H1 (cell line): ENCODE data around the gene ACSF3. TPM values are rescaled to one million over a fixed set of nuclear protein-coding genes. Genes with fewer than 3 reads are reported as not detected.

Experiments used
- CTCF ChIA-PET: fragments of 300-600 bp; sonication (Branson Sonifier 250); formaldehyde crosslinking; loops from one replicate; lab custom pipeline; 2021; ENCODE audit not compliant: partially characterized antibody; lab: Charles Lee
- POLR2A ChIA-PET: fragments of 300-600 bp; sonication (Branson Sonifier 250); formaldehyde crosslinking; loops from one replicate; lab custom pipeline; 2021; ENCODE audit warnings: inconsistent platforms; ENCODE audit not compliant: partially characterized antibody; lab: Charles Lee
- DNase-seq, 2 experiments: peaks; one replicate each; pipeline versions ENCODE4 v3.0.0 to v3.0.0-alpha.2; 2010 to 2022; ENCODE audit warnings: low spot score in 2 of 2, low read depth in 1 of 2, mixed read lengths in 1 of 2
- FAIRE-seq: peaks from 2 replicates; lab custom pipeline; 2011; peaks lifted over from hg19 to GRCh38; lab: Jason Lieb, UNC
- H2AFZ ChIP-seq: 2 replicates; pipeline ENCODE4 v1.8.1; 2012; ENCODE audit warnings: low read length, inconsistent platforms
- H2AK5ac ChIP-seq: 2 replicates; pipeline ENCODE4 v1.6.1; 2013; ENCODE audit warnings: low read depth, low read length
- H2BK120ac ChIP-seq: replicated peaks from 2 replicates; pipeline ENCODE3; 2013; ENCODE audit warnings: low read depth, low read length, inconsistent platforms
- H2BK12ac ChIP-seq: 2 replicates; pipeline ENCODE4 v1.6.1; 2013; ENCODE audit warnings: low read depth, low read length
- H2BK15ac ChIP-seq: 2 replicates; pipeline ENCODE4 v1.6.1; 2013; ENCODE audit warnings: low read length
- H2BK20ac ChIP-seq: 2 replicates; pipeline ENCODE4 v1.6.1; 2013; ENCODE audit warnings: low read length
- H2BK5ac ChIP-seq: 2 replicates; pipeline ENCODE4 v1.6.1; 2013; ENCODE audit warnings: low read depth, low read length
- H3K14ac ChIP-seq: 2 replicates; pipeline ENCODE4 v1.6.1; 2013; ENCODE audit warnings: inconsistent platforms; ENCODE audit not compliant: insufficient read length
- H3K18ac ChIP-seq: 2 replicates; pipeline ENCODE4 v1.6.1; 2013; ENCODE audit warnings: low read length; ENCODE audit errors: extremely low read depth
- H3K23ac ChIP-seq: 2 replicates; pipeline ENCODE4 v1.6.1; 2013; ENCODE audit warnings: inconsistent platforms; ENCODE audit not compliant: insufficient read length
- H3K23me2 ChIP-seq: 2 replicates; pipeline ENCODE4 v1.6.1; 2013; ENCODE audit warnings: low read depth, low read length
- H3K27ac ChIP-seq: 2 replicates; pipeline ENCODE4 v1.6.1; 2011; ENCODE audit warnings: low read depth, low read length, inconsistent platforms
- H3K27me3 ChIP-seq, 4 experiments: replicated peaks in 1 of 4; 1 replicate in 1 of 4; 2 replicates in 3 of 4; pipeline versions ENCODE4 v1.6.1 to v1.8.1; 2011 to 2013; ENCODE audit warnings: low read length in 3 of 4, mild to moderate bottlenecking in 3 of 4, inconsistent platforms in 2 of 4, mixed read lengths in 2 of 4, moderate library complexity in 1 of 4; ENCODE audit not compliant: control insufficient read depth in 3 of 4, insufficient read depth in 3 of 4; ENCODE audit errors: extremely low read depth in 1 of 4
- H3K36me3 ChIP-seq, 4 experiments: 2 replicates each; pipeline versions ENCODE4 v1.6.1 to v1.8.1; 2011 to 2013; ENCODE audit warnings: mild to moderate bottlenecking in 4 of 4, low read length in 3 of 4, moderate library complexity in 2 of 4, control low read depth in 1 of 4, inconsistent platforms in 1 of 4; ENCODE audit not compliant: insufficient read depth in 4 of 4, control insufficient read depth in 2 of 4
- H3K4ac ChIP-seq: replicated peaks from 2 replicates; pipeline ENCODE3; 2013; ENCODE audit warnings: low read length, low read depth, mixed read lengths, inconsistent platforms; ENCODE audit not compliant: insufficient read length
- H3K4me1 ChIP-seq, 4 experiments: replicated peaks in 1 of 4; 1 replicate in 1 of 4; 2 replicates in 3 of 4; pipeline versions ENCODE4 v1.6.1 to v1.8.1; 2011 to 2013; ENCODE audit warnings: low read length in 3 of 4, inconsistent platforms in 2 of 4, mixed read lengths in 1 of 4; ENCODE audit not compliant: insufficient read depth in 4 of 4, control insufficient read depth in 3 of 4
- H3K4me2 ChIP-seq, 2 experiments: 2 replicates each; pipeline versions ENCODE4 v1.6.1 to v1.8.1; 2011 to 2013; ENCODE audit warnings: low read depth in 2 of 2, low read length in 2 of 2, control low read depth in 1 of 2, inconsistent platforms in 1 of 2, mild to moderate bottlenecking in 1 of 2; ENCODE audit not compliant: insufficient read depth in 1 of 2
- H3K4me3 ChIP-seq, 4 experiments: fragments of 200-600, 300-600 bp in 1 of 4; sonication (generic), shearing (Covaris generic), sonication (Bioruptor Twin) in 1 of 4; 2 replicates each; pipeline versions ENCODE4 v1.5.1 to v1.8.1; 2011 to 2016; ENCODE audit warnings: low read length in 4 of 4, low read depth in 3 of 4, control low read depth in 2 of 4, inconsistent platforms in 2 of 4, mild to moderate bottlenecking in 2 of 4, mixed read lengths in 1 of 4, moderate library complexity in 1 of 4; ENCODE audit not compliant: insufficient read depth in 2 of 4; ENCODE audit errors: extremely low read depth in 1 of 4
- H3K56ac ChIP-seq: replicated peaks from 2 replicates; pipeline ENCODE3; 2013; ENCODE audit warnings: low read depth, mild to moderate bottlenecking, mixed read lengths, low read length, inconsistent platforms; ENCODE audit not compliant: insufficient read length
- H3K79me1 ChIP-seq: 2 replicates; pipeline ENCODE4 v1.6.1; 2013; ENCODE audit warnings: low read depth, low read length, control low read depth
- H3K79me2 ChIP-seq, 2 experiments: 2 replicates each; pipeline versions ENCODE4 v1.6.1 to v1.8.1; 2012 to 2013; ENCODE audit warnings: low read length in 2 of 2, mild to moderate bottlenecking in 2 of 2, inconsistent platforms in 1 of 2; ENCODE audit not compliant: insufficient read depth in 2 of 2, control insufficient read depth in 1 of 2
- H3K9ac ChIP-seq, 4 experiments: replicated peaks in 1 of 4; 1 replicate in 1 of 4; 2 replicates in 3 of 4; pipeline versions ENCODE4 v1.6.1 to v1.8.1; 2011 to 2013; ENCODE audit warnings: low read depth in 3 of 4, low read length in 3 of 4, control low read depth in 2 of 4, mild to moderate bottlenecking in 2 of 4, moderate library complexity in 2 of 4, inconsistent platforms in 1 of 4; ENCODE audit errors: extremely low read depth in 1 of 4
- H3K9me3 ChIP-seq, 2 experiments: 2 replicates each; pipeline versions ENCODE4 v1.6.1 to v1.8.1; 2012 to 2013; ENCODE audit warnings: mild to moderate bottlenecking in 2 of 2, moderate library complexity in 2 of 2, control low read depth in 1 of 2, inconsistent platforms in 1 of 2, low read depth in 1 of 2, low read length in 1 of 2, mixed read lengths in 1 of 2; ENCODE audit not compliant: insufficient read depth in 2 of 2
- H4K20me1 ChIP-seq, 2 experiments: replicated peaks in 1 of 2; 2 replicates each; pipeline versions ENCODE3 to v1.8.1; 2011 to 2013; ENCODE audit warnings: inconsistent platforms in 2 of 2, low read length in 2 of 2, mild to moderate bottlenecking in 1 of 2; ENCODE audit not compliant: insufficient read depth in 2 of 2, control insufficient read depth in 1 of 2
- H4K5ac ChIP-seq: 2 replicates; pipeline ENCODE4 v1.6.1; 2013; ENCODE audit warnings: low read length, low read depth, mixed read lengths, inconsistent platforms; ENCODE audit not compliant: insufficient read length
- H4K8ac ChIP-seq: 2 replicates; pipeline ENCODE4 v1.8.0; 2013; ENCODE audit warnings: mild to moderate bottlenecking, moderate library complexity, low read length, inconsistent platforms; ENCODE audit not compliant: insufficient read depth; ENCODE audit errors: extremely low read depth
- H4K91ac ChIP-seq: replicated peaks from 2 replicates; pipeline ENCODE3; 2013; ENCODE audit warnings: low read length, mixed read lengths, inconsistent platforms; ENCODE audit not compliant: insufficient read length
- CBX5 ChIP-seq: fragments of 300-800, 300-1000 bp; sonication (generic); IDR thresholded peaks from 2 replicates; pipeline ENCODE4 v1.7.1; 2016; ENCODE audit warnings: antibody characterized with exemption, low read length, low read depth
- EGR1 ChIP-seq: IDR thresholded peaks from 2 replicates; pipeline ENCODE4 v1.6.1; 2011; ENCODE audit warnings: low read depth, low read length, borderline replicate concordance
- NRF1 ChIP-seq: IDR thresholded peaks from 2 replicates; pipeline ENCODE4 v1.6.1; 2011; ENCODE audit warnings: mild to moderate bottlenecking, low read depth, low read length, improper control_type of control experiment
- POU5F1 ChIP-seq: IDR thresholded peaks from 2 replicates; pipeline ENCODE4 v1.6.1; 2011; ENCODE audit warnings: low read depth, mild to moderate bottlenecking, low read length, moderate library complexity
- RBBP5 ChIP-seq: IDR thresholded peaks from 2 replicates; pipeline ENCODE4 v1.7.1; 2012; ENCODE audit warnings: low read depth, mild to moderate bottlenecking, inconsistent platforms, low read length, moderate library complexity, borderline replicate concordance
- WGBS, 2 experiments: shearing (Covaris generic) in 1 of 2; methylation state at CpG; one replicate each; pipeline versions ENCODE4 v1.1.6 to v1.1.7; 2013 to 2015; ENCODE audit warnings: low lambda C conversion rate in 2 of 2, mixed read lengths in 2 of 2, inconsistent platforms in 1 of 2, low coverage in 1 of 2, missing lambda C conversion rate in 1 of 2; ENCODE audit not compliant: insufficient replicate concordance in 2 of 2, insufficient coverage in 1 of 2, insufficient read length in 1 of 2; ENCODE audit errors: extremely low coverage in 1 of 2, missing lambda C conversion rate in 1 of 2; 5-methylcytosine and 5-hydroxymethylcytosine counted together
- polyA plus RNA-seq, 7 experiments: library from polyadenylated mRNA; depleted of rRNA in 3 of 7; stranded (reverse) in 5 of 7; unstranded in 2 of 7; fragments of >200 nt in 5 of 7; fragments of 200-250 nt in 2 of 7; gene quantifications; 1 replicate in 5 of 7; 2 replicates in 1 of 7; 4 replicates in 1 of 7; pipeline versions ENCODE4 v1.2.1 to v1.2.3, GENCODE V29; 2011 to 2013; ENCODE audit warnings: missing spikeins in 2 of 7, mixed read lengths in 2 of 7
- total RNA-seq: library from RNA; stranded (reverse); fragmentation: NEBNext Ultra II Directional; extraction: Animal tissue kit (Norgen Biotek cat#: 25700); gene quantifications from 2 replicates; pipeline ENCODE4 v1.2.1, GENCODE V29; 2021

The ACSF3 gene
- total and polyA plus RNA-seq, 2 of the 8 experiments (the other 6 are each of a cell fraction or from before 2014, with no cell fraction given) = 15.6 to 22.9 TPM

- Histone ChIP-seq H2BK120ac (no peak overlapping the region), H4K91ac (no peak overlapping the region), H4K5ac (no peak overlapping the region), H3K23ac (no peak overlapping the region), H2BK20ac (no peak overlapping the region), H3K4me3 (no peak overlapping the region), H3K9ac (no peak overlapping the region), H2AFZ (no peak overlapping the region), H3K79me2 (no peaks in the 10 kb centered on the region; a peak in 1 of 4 replicates), H2AK5ac (no peak overlapping the region), H2BK5ac (no peak overlapping the region), H3K27me3 (no peaks in the 10 kb centered on the region), H2BK12ac (no peak overlapping the region), H3K4ac (no peak overlapping the region), H3K79me1 (0 out of 2 replicates have a peak, but pooled peaks cover 4% of the 10 kb centered on the region), H4K20me1 (peaks cover 0 to 16% of the 10 kb centered on the region in 2 experiments), H3K23me2 (no peaks in the 10 kb centered on the region), H3K4me1 (peaks cover 0 to 2% (median 1%) of the 10 kb centered on the region in 4 experiments; a peak in 2 of 7 replicates), H3K9me3 (no peaks in the 10 kb centered on the region), H2BK15ac (no peak overlapping the region), H3K4me2 (no peak overlapping the region), H3K56ac (no peak overlapping the region), H3K18ac (no peak overlapping the region), H3K14ac (no peak overlapping the region), H4K8ac (no peak overlapping the region), H3K36me3 (peaks cover 0 to 23% (median 13%) of the 10 kb centered on the region in 4 experiments; a peak in 6 of 8 replicates), H3K27ac (no peak overlapping the region)
- TF ChIP-seq NRF1 (no peak), CBX5 (no peak), EGR1 (0 out of 2 replicates have a peak, but pooled peaks have one; percentile 10), RBBP5 (no peak), POU5F1 (no peak)
- 87% methylated on average over 14 of the region's 14 CpGs; no CpG with 5 or more reads in 1 of the 2 experiments for WGBS, 2 experiments
- ChIA-PET CTCF (no interaction called here), POLR2A (no interaction called here)
- FAIRE-seq (no peak), DNase-seq (no peak)
Observed at GRCh38 chr16:89120281-89120680, 26.6 kb downstream of the ACSF3 start.
